ENCODE data around the gene SMCR8.

DNA sequence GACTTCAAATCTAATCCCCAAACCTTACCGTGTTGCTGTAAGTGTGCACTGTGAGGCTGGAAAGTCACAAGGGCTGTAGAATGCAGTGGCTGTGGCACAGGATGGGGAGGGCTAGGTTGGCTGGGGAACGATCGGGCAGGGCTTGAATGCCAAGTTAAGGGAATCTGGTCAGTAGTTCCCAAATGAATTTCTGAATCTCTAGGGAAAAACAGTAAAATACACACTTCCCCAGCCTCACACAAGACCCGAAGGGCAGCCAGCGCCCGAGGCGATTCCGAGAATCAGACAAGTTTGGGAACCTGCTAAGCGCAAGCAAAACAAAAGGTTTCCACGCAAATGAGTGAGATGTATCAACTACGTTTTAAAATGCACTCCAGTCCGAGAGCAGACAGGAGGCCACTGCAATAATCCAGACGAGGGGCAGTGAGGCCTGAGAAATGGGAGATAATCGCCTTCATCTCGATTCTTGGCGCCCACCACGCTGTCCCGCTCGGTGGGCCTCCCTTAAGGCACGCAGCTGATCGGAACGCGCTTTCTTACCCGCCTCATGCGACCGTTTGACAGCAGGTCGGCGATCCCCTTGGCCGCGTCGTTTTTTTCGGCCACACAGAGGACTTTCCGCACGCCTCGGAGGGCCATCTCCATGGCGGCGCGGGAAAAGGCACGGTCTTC, 898 bp upstream of the SMCR8 start:
- TF ChIP-seq, protein P1, sequence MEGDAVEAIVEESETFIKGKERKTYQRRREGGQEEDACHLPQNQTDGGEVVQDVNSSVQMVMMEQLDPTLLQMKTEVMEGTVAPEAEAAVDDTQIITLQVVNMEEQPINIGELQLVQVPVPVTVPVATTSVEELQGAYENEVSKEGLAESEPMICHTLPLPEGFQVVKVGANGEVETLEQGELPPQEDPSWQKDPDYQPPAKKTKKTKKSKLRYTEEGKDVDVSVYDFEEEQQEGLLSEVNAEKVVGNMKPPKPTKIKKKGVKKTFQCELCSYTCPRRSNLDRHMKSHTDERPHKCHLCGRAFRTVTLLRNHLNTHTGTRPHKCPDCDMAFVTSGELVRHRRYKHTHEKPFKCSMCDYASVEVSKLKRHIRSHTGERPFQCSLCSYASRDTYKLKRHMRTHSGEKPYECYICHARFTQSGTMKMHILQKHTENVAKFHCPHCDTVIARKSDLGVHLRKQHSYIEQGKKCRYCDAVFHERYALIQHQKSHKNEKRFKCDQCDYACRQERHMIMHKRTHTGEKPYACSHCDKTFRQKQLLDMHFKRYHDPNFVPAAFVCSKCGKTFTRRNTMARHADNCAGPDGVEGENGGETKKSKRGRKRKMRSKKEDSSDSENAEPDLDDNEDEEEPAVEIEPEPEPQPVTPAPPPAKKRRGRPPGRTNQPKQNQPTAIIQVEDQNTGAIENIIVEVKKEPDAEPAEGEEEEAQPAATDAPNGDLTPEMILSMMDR (conservative IDR thresholded peaks at IDR 0.05 in 1 of 2, IDR thresholded peaks at IDR 0.05 in 1 of 2; ENCODE audit: low read depth in 1 of 2, low read length in 2 of 2) = no peak
- no peak for TF ChIP-seq EZH2 (IDR thresholded peaks at IDR 0.05; ENCODE audit: low read length, missing control alignments)
